HepG2 (cell line): ENCODE data around the gene SLC28A1. TPM values are rescaled to one million over a fixed set of nuclear protein-coding genes. Genes with fewer than 3 reads are reported as not detected.
"Not testable (repeated sequence)": the region's sequence is repeated elsewhere in the genome, so short reads cannot be mapped to it uniquely, and the experiment has no call there.

Experiments used
- ATAC-seq: fragments of 200-7000 bp; cut with Tn5 transposase; 3 replicates; pipeline ENCODE4 v1.9.1; 2020; ENCODE audit warnings: mild to moderate bottlenecking, moderate library complexity
- BruUV-seq: library from RNA; stranded (reverse); fragments of 400-500 nt; replicated peaks from 2 replicates; lab custom pipeline; 2021; lab: Mats Ljungman, UMichigan
- CTCF ChIA-PET: fragments of 300-600 bp; formaldehyde crosslinking; extraction: SDS; loops from one replicate; lab custom pipeline; 2021; ENCODE audit warnings: low total read pairs, inconsistent platforms, low intra/inter-chr PET ratio; lab: Yijun Ruan, JAX
- POLR2A ChIA-PET: fragments of 350-600 bp; sonication (Branson Sonifier 250); formaldehyde crosslinking; loops from one replicate; lab custom pipeline; 2020; ENCODE audit warnings: antibody characterized with exemption, inconsistent platforms; lab: Yijun Ruan, JAX
- DNase-seq: peaks from one replicate; pipeline ENCODE4 v3.0.0-alpha.2; 2015; ENCODE audit warnings: low spot score
- FAIRE-seq: peaks from 3 replicates; lab custom pipeline; 2011; peaks lifted over from hg19 to GRCh38; lab: Jason Lieb, UNC
- H2AFZ ChIP-seq: one replicate; pipeline ENCODE4 v1.6.1; 2011; ENCODE audit warnings: low read length, inconsistent platforms
- H3K27ac ChIP-seq: fragments of 300-600 bp; 3 replicates; pipeline ENCODE4 v1.8.0; 2011; ENCODE audit warnings: mixed run types, mild to moderate bottlenecking, mixed read lengths, low read length, inconsistent platforms; ENCODE audit not compliant: insufficient read depth; ENCODE audit errors: extremely low read length
- H3K27me3 ChIP-seq, 2 experiments: fragments of 200-600 bp in 1 of 2; 2 replicates in 1 of 2; 3 replicates in 1 of 2; pipeline versions ENCODE4 v1.6.0 to v1.8.0; 2011; ENCODE audit warnings: low read length in 2 of 2, mild to moderate bottlenecking in 2 of 2, moderate library complexity in 2 of 2, inconsistent platforms in 1 of 2; ENCODE audit not compliant: insufficient read depth in 2 of 2, control insufficient read depth in 1 of 2
- H3K36me3 ChIP-seq, 2 experiments: fragments of 200-600 bp in 1 of 2; replicated peaks in 1 of 2; 2 replicates in 1 of 2; 3 replicates in 1 of 2; pipeline versions ENCODE4 v1.5.1 to v1.8.0; 2011; ENCODE audit warnings: low read length in 2 of 2, inconsistent platforms in 1 of 2; ENCODE audit not compliant: insufficient read depth in 2 of 2, control insufficient read depth in 1 of 2
- H3K4me1 ChIP-seq: 2 replicates; pipeline ENCODE4 v1.5.1; 2012; ENCODE audit warnings: low read length, inconsistent platforms; ENCODE audit not compliant: insufficient read depth
- H3K4me2 ChIP-seq: 2 replicates; pipeline ENCODE4 v1.6.0; 2011; ENCODE audit warnings: low read depth, low read length, inconsistent platforms
- H3K4me3 ChIP-seq, 3 experiments: fragments of 200-600 bp in 1 of 3; sonication (generic), shearing (Covaris generic) in 1 of 3; replicated peaks in 1 of 3; 2 replicates each; pipeline ENCODE4 v1.5.1; 2011 to 2016; ENCODE audit warnings: low read length in 3 of 3, inconsistent platforms in 2 of 3, low read depth in 2 of 3, mild to moderate bottlenecking in 2 of 3, control low read depth in 1 of 3, mixed read lengths in 1 of 3; ENCODE audit not compliant: insufficient read depth in 1 of 3
- H3K79me2 ChIP-seq: one replicate; pipeline ENCODE4 v1.6.1; 2011; ENCODE audit warnings: low read length, inconsistent platforms; ENCODE audit not compliant: insufficient read depth
- H3K9ac ChIP-seq: 2 replicates; pipeline ENCODE4 v1.6.0; 2011; ENCODE audit warnings: mild to moderate bottlenecking, low read depth, low read length, inconsistent platforms; ENCODE audit not compliant: insufficient read depth
- H3K9me3 ChIP-seq: 2 replicates; pipeline ENCODE4 v1.5.1; 2012; ENCODE audit warnings: mild to moderate bottlenecking, low read length
- H4K20me1 ChIP-seq: 2 replicates; pipeline ENCODE4 v1.6.0; 2011; ENCODE audit warnings: inconsistent platforms, mild to moderate bottlenecking, low read length, moderate library complexity; ENCODE audit not compliant: insufficient read depth
- ISX ChIP-seq: sonication (generic); formaldehyde crosslinking; conservative IDR thresholded peaks from 2 replicates; pipeline ENCODE4 v1.5.0; 2020; ENCODE audit warnings: missing genetic modification reagents
- RFXAP ChIP-seq: sonication (generic); formaldehyde crosslinking; IDR thresholded peaks from 2 replicates; pipeline ENCODE4 v1.4.0; 2020; ENCODE audit warnings: missing genetic modification reagents, borderline replicate concordance
- ZNF552 ChIP-seq: sonication (generic); formaldehyde crosslinking; IDR thresholded peaks from 2 replicates; pipeline ENCODE4 v1.9.0; 2022; ENCODE audit warnings: missing genetic modification reagents, mild to moderate bottlenecking, borderline replicate concordance
- WGBS: methylation state at CpG from one replicate; pipeline ENCODE4 v1.1.6; 2017; ENCODE audit warnings: low lambda C conversion rate; 5-methylcytosine and 5-hydroxymethylcytosine counted together
- in situ Hi-C: cut with HindIII; loops from 2 replicates; pipeline ENCODE4 v1.10.0; 2017; ENCODE audit warnings: low pct_unique_long_range_greater_than_20kb; ENCODE audit not compliant: extremely low pct_ligation_motif_present
- intact Hi-C: fragments of 100-400 bp; cut with micrococcal nuclease; formaldehyde crosslinking; loops from one replicate; pipeline ENCODE4 v1.10.0; 2022; ENCODE audit not compliant: unreplicated experiment
- polyA plus RNA-seq, 8 experiments: library from polyadenylated mRNA; depleted of rRNA in 3 of 8; stranded (reverse) in 7 of 8; unstranded in 1 of 8; fragments of >200 nt; fragmentation: Illumina TruSeq in 4 of 8; extraction: Trizol in 4 of 8; gene quantifications; 2 replicates each; pipeline versions ENCODE4 v1.2.1 to v1.2.3, GENCODE V29; 2011 to 2016; ENCODE audit warnings: low read depth in 4 of 8, missing spikeins in 1 of 8, mixed read lengths in 1 of 8; ENCODE audit not compliant: insufficient read depth in 1 of 8
- total RNA-seq, 5 experiments: library from RNA; depleted of rRNA; stranded (reverse); fragments of >200 nt; fragmentation: Illumina TruSeq; extraction: Trizol; gene quantifications; 2 replicates each; pipeline ENCODE4 v1.2.3, GENCODE V29; 2016; ENCODE audit warnings: low read depth in 1 of 5
- TF ChIP-seq, protein P1 (sequence below): sonication (generic); formaldehyde crosslinking; IDR thresholded peaks from 2 replicates; pipeline ENCODE4 v1.4.0; 2020; ENCODE audit warnings: missing genetic modification reagents

Gene SLC28A1
- total and polyA plus RNA-seq, 2 of the 13 experiments (the other 11 are each of a cell fraction or from before 2014, with no cell fraction given), result 0.31 to 5.8 TPM

DNA sequence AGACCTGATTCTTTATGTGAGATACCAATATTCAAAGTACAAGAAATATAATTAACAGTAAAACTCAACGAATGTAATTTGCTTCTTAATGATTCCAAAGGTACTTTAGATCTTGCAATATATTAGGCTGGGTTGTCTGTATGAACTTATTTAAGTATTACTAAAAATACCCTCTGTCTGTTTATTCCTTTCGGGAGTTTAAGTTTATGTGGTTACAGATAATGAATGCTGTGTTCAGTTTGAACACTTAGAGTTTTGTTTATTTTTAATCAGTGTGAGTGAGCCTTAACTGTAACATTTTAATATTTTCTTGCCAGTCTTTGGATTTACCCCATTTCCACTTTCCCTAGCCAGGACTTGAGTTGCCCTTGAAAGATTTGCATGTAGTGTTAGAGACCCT is 100.7 kb downstream of the SLC28A1 start (continued):
- TF ChIP-seq, protein P1, sequence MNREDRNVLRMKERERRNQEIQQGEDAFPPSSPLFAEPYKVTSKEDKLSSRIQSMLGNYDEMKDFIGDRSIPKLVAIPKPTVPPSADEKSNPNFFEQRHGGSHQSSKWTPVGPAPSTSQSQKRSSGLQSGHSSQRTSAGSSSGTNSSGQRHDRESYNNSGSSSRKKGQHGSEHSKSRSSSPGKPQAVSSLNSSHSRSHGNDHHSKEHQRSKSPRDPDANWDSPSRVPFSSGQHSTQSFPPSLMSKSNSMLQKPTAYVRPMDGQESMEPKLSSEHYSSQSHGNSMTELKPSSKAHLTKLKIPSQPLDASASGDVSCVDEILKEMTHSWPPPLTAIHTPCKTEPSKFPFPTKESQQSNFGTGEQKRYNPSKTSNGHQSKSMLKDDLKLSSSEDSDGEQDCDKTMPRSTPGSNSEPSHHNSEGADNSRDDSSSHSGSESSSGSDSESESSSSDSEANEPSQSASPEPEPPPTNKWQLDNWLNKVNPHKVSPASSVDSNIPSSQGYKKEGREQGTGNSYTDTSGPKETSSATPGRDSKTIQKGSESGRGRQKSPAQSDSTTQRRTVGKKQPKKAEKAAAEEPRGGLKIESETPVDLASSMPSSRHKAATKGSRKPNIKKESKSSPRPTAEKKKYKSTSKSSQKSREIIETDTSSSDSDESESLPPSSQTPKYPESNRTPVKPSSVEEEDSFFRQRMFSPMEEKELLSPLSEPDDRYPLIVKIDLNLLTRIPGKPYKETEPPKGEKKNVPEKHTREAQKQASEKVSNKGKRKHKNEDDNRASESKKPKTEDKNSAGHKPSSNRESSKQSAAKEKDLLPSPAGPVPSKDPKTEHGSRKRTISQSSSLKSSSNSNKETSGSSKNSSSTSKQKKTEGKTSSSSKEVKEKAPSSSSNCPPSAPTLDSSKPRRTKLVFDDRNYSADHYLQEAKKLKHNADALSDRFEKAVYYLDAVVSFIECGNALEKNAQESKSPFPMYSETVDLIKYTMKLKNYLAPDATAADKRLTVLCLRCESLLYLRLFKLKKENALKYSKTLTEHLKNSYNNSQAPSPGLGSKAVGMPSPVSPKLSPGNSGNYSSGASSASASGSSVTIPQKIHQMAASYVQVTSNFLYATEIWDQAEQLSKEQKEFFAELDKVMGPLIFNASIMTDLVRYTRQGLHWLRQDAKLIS, result no peak
- TF ChIP-seq ZNF552 (CRISPR knock-in tag), result no peak
- TF ChIP-seq ISX (CRISPR knock-in tag), result no peak
- TF ChIP-seq RFXAP (CRISPR knock-in tag), result no peak

DNA sequence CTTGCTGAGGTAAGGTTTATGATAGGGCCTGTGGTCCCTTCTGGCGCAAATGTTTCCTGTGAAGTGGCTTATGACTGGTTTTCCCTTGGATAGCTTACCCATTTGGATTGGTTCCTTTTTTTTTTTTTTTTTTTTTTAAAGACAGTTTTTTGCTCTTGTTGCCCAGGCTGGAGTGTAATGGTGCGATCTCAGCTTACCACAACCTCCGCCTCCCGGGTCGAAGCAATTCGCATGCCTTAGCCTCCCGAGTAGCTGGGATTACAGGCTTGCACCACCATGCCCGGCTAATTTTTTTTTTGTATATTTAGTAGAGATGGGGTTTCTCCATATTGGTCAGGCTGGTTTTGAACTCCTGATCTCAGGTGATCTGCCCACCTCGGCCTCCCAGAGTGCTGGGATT is 102.9 kb downstream of the SLC28A1 start:
- H3K36me3 ChIP-seq, BruUV-seq, in situ Hi-C loops, H3K4me3 ChIP-seq, H3K27ac ChIP-seq, H2AFZ ChIP-seq, FAIRE-seq, H3K9me3 ChIP-seq, intact Hi-C loops, H3K9ac ChIP-seq, CTCF ChIA-PET, H3K27me3 ChIP-seq, H3K4me2 ChIP-seq, DNase-seq, POLR2A ChIA-PET, ATAC-seq: not testable (repeated sequence)
- Histone ChIP-seq H4K20me1 (peaks cover 23% of the 10 kb centered on the region), H3K4me1 (peaks cover 58% of the 10 kb centered on the region), H3K79me2 (peaks cover 99% of the 10 kb centered on the region)
- WGBS, result 97% methylated on average over 9 of the region's 9 CpGs
